Hippocampal formation (tissue), 2 donors: ENCODE data around the gene ESYT2.

Source experiments
- DNase-seq, 2 donors: peaks; one replicate each; lab custom pipeline; 2025; lab: John Stamatoyannopoulos, UW

The ESYT2 gene

DNA sequence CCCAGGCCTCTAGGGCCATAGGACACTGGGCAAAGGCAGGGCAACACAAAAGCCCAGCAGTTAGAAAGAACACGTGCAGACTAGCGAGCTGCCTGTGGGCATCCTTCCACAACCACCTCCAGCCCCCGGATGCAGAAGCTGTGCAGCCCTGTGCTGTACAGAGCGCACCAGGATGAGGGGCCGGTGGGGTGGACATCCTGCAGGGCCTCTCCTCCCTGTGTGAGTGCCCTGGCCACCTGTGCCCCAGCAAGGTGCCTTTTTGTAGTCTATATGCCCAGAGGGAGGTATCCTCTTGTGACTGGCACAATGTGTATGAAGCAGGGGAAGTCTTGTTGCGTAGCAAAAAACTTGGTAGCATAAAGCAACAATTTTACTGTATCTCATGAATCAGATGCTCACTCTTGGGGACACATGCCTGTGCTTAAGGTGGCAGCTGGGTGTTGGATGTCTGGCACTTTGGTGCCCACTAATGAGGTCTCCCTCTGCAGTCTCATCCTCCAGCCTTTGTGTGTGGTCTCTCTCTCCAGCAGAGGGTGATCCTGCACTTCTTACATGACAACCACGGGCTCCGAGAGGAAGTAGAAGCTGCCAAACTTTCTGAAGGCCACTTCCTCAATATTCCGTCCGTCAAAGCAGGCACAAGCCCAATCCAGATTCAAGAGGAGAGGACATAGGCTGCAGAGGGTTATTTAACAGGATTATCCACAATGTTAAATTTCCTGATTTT, 133.4 kb downstream of the ESYT2 start:
- peak; percentile 46 to 72 for DNase-seq

GRCh38 chr7:158695056-158695455, 134.3 kb downstream of the ESYT2 start:
- no peak for DNase-seq

DNA sequence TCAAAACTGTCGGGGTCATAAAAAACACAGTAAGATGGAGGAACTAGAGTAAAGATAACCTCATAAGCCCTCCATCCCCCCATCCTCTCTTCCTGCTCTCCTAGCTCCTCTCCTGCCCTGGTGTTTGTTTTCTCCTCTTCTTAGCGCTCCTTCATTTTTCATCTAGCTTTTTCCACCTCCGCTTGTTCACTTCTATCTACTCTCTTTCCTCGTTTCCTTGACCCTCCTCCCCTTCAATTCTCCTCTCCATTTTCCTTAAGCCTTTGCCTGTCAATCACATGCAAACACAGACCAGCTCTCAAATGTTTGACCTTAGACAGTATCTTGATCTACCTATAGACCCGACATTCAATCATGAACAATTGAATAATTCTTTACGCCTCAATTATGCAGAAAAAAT, 134.7 kb downstream of the ESYT2 start:
- no peak for DNase-seq

- no peak for DNase-seq
Observed at GRCh38 chr7:158689488-158689887, 139.8 kb downstream of the ESYT2 start.

- DNase-seq, result no peak
Observed at GRCh38 chr7:158687406-158687805, 141.9 kb downstream of the ESYT2 start.

DNA sequence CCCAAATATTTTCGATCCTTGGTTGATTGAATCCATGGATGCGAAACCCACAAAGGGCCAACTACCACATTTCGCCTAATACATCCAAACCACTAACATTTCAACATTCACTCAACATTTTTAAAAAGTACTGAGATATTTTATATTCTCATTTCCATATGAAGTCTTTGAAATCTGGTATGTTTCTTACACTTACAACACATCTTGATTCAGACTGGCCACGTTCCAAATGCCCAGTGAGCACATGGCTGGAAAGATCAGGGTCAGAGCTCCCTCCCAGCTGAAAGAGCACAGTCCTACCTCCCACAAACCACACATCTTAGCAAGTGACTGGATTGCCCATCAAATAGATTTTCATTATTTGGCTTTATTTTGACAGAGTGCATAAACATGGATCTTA, 143.6 kb downstream of the ESYT2 start:
- no peak for DNase-seq

- no peak for DNase-seq
Observed at GRCh38 chr7:158684329-158684728, 145.0 kb downstream of the ESYT2 start.

DNA sequence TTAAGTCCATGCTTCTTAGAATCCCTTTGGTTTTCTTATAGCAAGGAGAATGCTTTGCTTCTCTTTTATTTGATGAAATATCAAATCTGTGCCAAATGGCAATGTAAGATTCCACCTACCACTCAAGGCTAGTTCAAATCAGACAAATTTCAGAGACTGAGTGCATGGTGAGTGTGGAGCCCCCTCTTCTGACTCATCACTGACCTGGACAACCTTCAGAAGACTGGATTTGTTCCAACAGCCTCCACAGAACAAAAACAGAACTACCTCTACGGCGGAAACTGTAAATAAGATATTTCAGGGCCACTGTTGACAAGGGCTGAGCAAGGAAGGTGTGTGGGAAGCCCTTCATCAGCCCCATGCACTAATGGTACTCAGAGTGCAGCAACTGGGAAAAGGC, 145.8 kb downstream of the ESYT2 start:
- no peak for DNase-seq

- no peak for DNase-seq
Observed at GRCh38 chr7:158682456-158682855, 146.9 kb downstream of the ESYT2 start.
